NCI-H226 (cell line): ENCODE measurements around the gene PLXDC2.

Experiments
- DNase-seq: peaks from one replicate; pipeline ENCODE4 v3.0.0-alpha.2; 2015

Gene PLXDC2

DNA sequence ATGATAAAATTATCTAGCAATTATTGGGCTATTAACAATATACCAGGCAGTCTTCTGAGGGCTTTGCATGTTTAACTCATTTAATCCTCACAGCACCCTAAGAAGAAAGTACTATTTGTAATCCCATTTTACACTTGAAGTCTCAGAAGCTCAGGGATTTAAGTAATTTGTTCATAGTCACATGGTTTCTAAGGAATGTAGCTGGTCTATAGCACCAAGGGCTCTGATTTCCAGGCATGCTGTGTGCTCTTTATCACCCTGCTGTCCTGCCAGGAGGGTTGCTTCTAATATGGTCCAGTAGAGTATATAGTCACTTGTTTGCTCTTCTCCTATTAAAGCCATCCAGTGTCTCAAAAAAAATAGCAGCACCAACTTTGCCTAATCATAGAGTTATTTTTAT is 417.2 kb downstream of the PLXDC2 start:
- peak; percentile 2 for DNase-seq

DNA sequence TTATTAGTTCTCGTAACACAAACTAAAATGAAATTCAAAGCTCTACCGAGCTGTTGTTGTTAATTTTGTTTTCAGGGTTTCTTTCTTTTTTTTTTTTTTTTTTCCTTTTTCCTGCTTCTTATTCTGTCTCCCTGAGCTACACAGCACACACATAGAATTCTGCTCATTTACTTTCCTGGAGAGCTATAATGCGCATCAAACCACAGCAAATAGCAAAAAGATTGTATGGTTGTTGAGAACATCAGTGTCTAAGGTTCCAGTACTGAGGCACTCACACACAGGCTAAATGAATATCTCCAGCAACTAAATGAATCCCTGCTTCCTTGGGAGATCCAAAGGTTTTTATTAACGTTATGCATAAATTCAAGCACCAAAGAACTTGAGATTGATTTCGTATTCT is 418.3 kb downstream of the PLXDC2 start:
- no peak for DNase-seq

DNA sequence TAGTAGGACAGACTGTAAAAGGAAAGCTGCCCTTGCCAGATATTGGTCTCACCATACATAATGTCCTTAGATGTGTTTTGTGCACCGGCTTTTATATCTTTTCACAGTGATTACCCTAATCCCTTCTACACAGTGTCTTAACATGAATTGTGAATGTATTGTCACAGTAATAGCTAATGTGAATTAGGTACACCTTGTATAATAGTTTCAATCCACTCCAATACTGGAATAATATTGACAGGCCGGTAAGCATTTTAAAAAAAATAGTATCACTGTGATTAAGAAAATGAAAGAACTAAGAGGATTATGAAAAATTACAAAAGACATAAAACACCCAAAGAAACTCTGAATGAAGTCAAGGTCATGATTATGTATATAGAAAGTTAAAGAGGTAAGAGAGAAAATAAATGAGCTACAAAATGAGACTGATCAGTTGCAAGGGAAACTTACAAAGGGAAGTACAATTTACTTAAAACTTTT is 420.9 kb downstream of the PLXDC2 start:
- DNase-seq = no peak

DNA sequence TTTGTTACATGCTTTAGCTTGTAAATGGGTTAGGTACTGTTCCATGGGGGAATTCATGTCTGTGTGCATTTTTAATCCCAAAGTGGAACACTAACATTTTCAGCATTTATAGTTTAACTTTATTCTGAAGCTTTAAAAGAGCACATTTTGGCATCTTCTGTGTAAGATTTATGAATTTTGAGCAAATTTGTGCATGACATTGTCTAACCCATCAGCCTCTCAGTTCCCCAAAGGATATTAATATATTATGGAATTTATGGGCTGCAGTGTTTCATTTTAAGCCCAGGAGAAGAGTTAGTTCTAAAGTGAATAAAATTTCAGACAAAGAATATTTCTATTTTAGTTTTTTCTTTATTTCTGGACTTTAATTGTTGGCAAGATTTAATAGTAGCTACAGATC is 421.4 kb downstream of the PLXDC2 start:
- no peak for DNase-seq

DNA sequence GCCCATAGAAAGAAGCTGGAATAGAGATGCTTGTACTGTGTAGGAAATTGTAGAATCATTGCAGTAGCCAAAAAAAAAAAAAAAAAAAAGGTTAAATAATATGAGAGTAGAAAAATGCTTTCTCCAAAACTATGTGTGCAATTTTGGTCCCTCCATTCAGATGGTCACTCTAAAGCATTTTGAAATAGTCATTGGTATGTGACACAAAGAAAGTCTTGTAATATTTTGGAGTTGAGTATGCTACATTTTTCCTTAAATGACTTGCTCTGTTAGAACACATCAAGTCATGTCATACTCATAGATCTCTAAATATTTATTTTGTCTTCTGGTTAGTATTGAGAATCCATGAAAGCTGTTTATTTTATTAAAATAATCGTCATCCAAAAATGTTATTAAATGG is 424.4 kb downstream of the PLXDC2 start:
- no peak for DNase-seq

DNA sequence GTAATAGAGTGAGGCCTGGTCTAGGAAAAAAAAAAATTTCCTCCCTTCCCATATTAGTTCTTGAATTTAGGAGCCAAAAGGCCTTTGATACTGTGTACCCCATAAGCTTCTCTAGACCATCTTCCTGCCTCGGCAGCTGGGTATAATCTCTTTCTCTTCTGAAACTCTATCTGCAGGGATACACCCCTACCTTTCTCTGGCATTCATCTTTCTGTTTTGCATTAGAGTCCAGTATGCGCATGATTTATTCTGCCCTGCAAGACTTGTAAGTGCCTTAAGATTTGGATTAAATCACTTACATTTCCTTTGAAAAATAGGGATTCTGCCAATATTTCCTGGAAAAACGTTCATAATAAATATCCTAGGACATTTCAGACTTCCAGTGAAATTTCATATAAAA is 431.2 kb downstream of the PLXDC2 start:
- no peak for DNase-seq

DNA sequence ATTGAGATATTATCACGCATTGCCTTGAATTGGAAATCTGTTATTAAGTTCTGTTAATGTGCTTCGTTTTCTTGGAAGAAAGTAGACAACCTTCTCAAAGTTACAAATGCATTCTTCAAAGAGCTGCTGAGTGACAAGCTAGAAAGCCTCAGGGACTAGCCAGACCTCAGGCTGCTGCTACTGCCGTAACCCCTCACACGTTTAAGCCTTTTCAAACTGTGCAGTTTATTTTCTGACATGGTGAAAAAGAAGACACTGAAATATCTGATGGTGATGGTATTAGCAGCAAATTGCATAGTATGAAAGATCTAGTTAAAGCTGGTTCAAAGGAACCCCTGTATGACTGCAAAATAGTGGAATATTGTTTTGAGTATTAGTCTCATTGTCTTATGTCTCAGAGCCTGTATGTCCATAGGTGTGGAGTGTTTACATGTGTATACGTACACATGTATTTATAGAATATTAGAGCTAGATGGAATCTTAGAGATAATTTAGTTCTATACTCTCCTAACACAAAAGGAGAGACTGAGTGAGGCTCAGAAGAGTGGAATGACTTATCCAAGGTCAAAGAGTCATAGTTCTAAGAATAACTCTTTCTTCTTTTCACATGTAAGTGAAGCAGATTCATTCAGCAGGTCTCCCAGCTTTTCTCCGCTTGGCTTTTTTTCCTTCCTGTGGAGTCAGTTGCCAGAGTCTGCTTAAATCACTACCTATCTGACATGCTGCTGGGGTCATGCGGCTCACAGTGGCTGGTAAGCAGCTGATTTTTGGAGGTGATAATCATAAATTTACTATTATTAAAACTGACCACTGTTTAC is 431.9 kb downstream of the PLXDC2 start:
- no peak for DNase-seq

DNA sequence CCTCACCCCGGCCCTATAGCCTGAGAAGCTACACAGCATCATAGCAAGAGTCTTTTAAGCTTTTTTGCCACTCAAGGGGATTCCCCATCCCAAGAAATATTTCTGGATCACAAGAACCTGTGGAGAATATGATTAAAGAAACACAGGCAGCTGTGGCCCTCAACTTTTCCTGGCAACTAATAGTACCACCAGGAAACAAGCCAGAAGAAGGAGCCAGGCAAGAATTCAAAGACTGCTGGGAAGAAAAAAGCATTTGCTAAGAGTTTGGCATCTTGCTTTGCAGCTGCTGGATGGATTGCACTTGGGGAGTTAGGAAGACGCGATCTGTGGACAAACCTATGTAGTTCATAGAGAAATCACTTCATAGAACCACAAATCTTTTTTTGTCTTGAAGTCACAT is 437.8 kb downstream of the PLXDC2 start:
- peak; percentile 22 for DNase-seq

DNA sequence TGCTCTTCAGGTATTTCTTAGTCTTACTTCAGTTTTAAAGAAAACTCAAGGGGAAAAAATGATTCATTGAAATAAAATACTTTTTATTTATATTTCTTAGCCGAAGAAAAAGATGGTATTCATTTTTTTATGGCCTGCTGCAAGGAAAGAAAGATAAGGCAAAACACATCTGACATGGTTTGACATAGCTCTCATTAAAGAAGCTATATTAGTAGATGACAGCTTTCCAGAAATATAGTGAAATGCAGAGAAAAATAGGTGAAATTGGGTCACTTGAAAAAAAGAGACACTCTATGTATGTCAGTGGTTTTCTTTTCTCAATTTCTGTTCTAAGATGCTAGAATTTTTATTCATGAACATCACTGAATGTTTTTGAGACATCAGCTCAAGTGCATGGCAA is 438.3 kb downstream of the PLXDC2 start:
- DNase-seq = no peak

DNA sequence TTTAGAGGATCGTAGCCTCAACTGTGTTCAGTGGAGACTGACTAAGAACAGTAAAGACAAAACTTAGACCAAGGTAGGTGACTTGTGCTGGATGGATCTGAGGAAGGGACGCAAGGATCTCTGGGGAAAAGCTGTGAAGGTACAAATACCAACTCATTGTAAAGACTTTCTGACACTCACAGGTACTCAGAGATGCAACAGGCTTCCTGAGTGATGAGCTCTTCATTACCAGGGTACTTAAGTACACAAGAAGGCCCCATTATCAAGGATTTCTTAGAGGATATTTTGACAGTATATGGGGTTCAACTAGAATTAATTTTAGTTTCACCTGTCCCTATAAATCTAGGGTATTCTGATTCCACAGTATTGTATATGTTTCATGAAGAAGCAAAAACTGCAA is 440.7 kb downstream of the PLXDC2 start:
- no peak for DNase-seq

DNA sequence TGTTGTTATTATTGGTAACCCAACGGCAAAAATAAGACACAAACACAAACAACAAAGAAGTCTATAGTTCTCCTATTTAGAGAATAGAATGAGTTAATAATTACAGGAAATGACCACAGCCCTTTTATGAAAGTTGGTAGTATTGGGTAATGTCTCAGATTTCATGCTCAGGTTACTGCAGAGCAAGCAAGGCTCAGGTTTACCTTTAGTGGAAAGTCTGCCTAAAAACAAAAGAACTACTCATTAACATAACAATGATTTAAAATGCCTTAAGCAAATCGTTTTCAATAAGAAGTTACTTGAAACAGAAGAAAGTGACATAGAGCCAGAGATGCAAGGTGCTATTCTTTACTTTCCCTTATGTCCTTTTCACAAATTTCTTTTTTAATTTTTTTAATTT is 441.2 kb downstream of the PLXDC2 start:
- DNase-seq = no peak

DNA sequence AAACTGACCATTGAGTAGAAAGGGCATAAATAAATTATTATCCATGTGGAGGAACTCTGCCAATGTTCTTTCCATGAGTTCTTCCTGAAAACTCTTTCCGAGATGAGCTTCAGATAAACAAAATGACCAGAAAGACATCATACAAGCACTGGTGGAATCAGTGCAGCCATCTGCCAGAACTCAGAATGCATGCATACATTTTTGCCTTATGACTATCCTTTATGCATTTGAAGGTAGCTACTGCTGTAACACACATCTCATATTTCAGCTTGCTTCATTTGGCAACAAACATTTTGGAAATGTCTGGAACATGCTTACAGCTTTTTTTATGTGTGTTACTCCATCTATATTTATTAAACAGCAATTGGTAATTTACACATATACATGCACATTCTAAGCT is 448.9 kb downstream of the PLXDC2 start:
- DNase-seq = no peak

DNA sequence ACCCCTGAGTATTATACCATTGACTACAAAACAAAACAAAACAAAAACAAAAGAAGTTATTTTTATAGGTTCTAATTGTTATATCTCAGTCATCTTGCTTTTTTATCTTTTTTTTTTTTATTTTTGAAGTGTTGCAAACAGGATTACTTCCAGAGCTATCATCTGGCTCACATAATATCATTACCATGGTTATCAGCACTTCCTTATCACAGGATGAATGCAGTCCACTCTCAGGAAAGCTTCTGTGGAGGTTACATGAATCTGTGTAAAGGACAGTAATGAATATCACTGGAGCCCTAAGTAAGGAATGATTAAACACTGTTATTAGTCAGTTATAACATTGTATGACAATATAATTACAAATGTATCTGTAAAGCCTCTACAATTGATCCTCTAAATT is 451.5 kb downstream of the PLXDC2 start:
- DNase-seq = no peak

DNA sequence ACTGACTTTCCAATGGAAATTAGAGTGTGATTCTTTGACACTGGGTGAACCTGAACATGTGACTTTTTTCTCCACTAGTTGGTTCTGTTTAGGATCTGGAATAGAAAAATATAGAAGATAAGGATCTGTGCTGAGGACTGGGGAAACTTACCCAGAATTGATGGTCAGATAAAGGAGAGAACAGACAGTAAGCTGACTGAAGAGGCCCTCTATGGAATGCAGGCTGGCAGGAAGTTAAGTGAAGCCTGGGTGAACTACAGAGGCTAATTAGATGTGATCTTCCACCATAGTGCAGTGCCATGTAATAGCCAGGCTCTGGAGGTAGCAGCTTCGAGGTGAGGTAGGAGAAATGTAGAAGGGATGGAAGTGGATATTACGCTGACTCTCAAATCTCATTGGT is 455.3 kb downstream of the PLXDC2 start:
- no peak for DNase-seq

DNA sequence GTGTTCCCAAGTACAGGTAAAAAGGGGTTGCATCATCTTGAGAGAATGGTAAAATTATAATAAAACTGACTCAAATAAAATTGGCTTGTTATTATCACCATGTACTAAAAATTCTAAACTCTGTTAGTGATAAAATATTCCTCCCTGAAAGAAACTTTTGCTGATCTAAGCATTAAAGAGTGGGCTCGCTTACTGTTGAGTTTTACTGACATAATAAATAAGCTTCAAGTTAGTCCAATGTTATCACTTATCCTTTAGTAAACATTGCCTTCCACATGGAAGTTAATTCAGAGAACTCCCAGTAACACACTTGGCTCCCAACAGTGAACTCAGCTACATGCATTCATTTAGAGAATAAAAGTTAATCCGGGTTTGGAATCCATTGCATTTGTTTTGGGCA is 456.4 kb downstream of the PLXDC2 start:
- no peak for DNase-seq

DNA sequence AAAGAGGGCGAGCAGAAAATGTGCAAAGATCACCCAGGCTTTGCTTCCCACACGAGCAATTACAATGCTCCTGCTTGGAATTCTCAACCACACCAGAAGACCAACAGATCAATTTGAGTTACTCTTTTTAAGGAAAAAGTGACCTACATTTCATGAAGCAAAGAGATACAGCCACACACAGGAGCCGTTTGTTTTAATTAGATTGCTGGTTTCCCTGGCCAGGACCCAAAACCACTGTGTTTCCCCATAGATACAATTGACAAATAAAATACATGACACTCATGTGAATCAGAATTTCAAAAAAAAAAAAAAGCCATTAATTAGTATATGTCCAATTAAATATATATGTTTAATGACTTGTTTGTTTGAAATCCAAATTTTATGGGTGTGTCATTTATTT is 458.3 kb downstream of the PLXDC2 start:
- no peak for DNase-seq

DNA sequence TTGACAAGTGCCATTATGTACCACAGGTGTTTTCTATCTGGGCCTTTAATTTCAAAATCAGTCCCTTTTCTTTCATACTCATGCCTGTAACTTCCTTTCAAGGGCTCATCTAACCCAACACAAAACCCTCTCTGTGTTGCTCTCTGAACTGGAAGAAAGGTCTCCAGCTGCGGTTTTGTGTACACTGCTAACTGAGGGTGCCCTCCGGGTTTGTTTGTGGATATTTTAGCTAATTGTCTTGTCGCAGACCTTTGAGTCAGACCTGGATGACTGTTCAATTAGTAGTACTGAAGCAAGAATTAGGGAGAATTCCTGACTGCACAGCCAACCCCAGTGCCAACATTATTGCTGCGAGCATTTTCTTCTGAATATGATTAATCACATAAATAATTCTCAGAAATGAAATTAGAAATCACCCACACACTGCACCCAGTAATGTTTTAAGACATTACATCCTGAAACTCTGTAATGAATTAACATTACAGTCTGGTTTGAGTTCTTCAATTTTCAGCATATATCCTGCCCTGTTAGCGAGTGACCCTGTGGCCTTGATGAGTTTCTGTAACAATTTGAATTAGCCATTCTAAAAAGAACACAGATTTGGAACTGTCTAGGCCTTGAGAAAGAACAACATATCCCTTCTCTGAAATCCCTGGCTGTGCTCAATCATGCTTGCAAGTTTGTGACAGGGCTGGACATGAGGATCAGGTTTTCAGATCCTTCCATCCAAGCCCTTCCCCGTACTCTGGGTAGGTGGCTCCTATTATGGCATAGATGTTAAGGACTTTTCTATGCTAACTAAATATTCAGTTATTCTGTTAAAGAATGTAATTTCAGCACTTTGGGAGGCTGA is 460.1 kb downstream of the PLXDC2 start:
- no peak for DNase-seq

DNA sequence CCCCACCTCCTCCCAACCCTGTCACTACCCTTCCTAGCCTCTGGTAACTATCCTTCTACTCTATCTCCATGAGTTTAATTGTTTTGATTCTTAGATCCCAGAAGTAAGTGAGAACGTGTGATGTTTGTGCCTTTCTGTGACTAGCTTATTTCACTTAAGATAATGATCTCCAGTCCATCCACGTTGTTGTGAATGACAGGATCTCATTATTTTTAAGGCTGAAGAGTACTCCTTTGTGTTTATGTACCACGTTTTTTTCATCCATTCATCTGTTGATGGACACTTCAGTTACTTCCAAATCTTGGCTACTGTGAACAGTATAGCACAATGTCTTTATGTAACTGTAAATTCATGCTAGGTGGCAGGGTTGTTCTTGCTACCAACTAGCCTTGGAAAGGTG is 461.6 kb downstream of the PLXDC2 start:
- DNase-seq = no peak

DNA sequence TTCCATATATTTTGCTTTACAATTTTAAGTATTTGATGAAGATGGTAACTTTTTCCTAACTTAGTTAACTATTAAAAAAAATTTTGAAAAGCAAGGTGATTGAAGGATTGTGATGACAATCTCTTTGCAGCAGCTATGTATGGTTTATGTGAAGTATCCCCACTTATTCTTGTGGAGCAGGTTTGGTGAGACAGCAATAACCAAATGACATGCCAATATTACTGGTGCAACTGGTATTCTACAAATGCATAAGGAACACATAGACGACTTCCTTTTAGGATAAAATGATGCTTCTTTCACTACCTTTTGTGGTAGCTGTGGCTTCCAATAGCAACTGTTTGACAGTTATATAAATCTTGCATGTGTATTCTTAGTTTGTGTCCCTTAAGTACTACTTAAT is 465.3 kb downstream of the PLXDC2 start:
- no peak for DNase-seq

DNA sequence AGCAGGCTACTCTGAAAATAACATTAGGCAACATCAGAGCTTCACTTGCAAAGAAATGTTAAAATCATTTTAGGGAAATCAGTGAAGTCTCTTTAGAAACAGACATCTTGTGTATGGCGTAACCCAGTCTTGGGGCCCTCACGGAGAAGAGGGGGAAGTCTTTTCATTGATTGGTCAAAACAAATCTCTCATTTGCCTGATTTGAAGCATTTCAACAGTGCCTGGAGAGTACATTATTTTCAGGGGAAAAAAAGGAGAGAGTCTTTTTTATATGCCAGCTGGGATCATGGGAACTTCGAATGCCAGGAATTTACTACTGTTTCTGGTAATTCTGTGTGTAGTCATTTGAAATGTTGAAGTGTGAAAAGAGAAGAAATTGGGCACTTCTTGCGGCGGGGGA is 471.4 kb downstream of the PLXDC2 start:
- no peak for DNase-seq

DNA sequence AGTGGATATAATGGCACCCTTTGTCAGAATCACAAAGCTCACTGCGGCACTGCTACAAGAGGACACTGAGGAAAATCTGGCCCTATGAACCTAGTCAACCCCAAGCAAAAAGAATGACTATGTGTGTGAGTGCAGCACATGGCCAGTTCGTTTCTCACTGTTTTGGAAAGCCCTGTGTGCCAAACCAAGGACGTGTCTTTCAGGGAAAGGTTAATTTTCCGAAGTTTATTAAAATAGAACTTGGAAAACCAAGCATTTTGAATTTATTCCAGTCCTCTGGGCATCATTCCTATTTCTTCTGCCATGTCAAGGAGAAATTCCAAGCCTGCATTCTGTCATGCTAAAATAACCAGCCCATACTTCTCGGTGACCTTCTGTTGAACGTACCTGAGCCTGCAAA is 471.8 kb downstream of the PLXDC2 start:
- DNase-seq = no peak

DNA sequence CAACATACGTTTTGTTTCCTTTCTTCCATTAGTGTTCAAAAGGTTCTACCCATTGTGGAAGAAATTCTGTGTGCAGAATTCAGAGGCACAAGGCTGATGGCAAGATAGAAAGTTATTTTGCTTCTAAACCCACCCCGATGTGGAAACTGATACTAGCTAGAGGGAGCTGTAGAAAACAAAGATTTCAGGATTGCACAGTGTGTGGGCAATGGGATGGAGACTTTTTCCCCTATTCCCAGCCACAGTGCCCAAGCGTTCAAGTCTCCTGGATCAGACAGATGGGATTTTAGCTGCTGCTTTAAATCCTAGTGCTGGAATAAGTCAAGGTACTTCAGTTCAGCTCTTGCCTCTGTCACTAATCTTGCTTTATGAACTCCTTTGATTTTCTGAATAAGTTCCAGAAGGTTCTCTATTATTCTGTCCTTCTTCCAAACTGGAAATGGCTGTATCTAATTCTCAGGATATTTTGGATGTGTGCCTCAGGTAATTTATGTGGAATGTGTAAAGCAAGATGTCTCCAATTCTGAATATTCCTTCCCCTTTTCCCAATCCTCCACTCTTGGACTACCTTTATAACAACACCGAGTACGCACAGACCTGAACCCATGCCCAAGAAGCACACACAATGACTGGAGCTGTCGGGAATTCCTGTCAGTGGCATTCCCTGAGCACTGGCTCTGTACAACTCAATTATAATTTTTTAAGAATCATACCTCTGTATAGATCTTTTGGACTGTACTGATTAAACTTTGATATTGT is 473.0 kb downstream of the PLXDC2 start:
- no peak for DNase-seq

DNA sequence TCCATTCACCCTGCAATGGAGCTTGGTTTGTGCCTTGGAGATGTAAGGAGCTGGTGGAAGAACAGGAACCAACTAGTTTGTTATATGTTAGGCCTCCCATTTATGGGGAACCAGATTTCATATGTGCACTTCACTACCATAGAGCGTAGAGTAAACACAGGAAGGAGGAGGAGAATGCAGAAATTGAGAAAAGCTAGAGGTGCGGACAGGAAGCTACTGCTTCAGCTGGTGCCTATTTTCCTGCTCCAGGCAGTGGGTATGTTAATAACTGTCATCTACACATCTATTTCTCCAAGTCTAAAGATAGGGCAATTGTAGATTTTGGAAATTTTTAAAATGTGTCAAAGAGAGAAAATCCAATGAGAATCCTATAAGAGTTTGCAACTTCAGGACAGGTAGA is 482.2 kb downstream of the PLXDC2 start:
- DNase-seq = no peak
